SK-N-SH treated with all-trans-retinoic acid at 6 μM for 48 hours (cell line): Measurements from ENCODE around the gene DIP2C.

Source experiments
- CREB5 ChIP-seq: fragments of 250-450 bp; sonication (Bioruptor Pico); IDR thresholded peaks from 2 replicates; pipeline ENCODE4 v1.5.1; 2020; ENCODE audit warnings: low read depth, mild to moderate bottlenecking, moderate library complexity
- ESRRG ChIP-seq: fragments of 250-450 bp; sonication (Bioruptor Pico); IDR thresholded peaks from 2 replicates; pipeline ENCODE4 v1.6.1; 2021; ENCODE audit warnings: mild to moderate bottlenecking
- PATZ1 ChIP-seq: fragments of 250-450 bp; sonication (Bioruptor Pico); IDR thresholded peaks from 2 replicates; pipeline ENCODE4 v1.8.0; 2020; ENCODE audit warnings: mild to moderate bottlenecking, moderate library complexity, borderline replicate concordance
- TSHZ2 ChIP-seq: fragments of 250-450 bp; sonication (Bioruptor Pico); IDR thresholded peaks from 2 replicates; pipeline ENCODE4 v1.5.0; 2020; ENCODE audit warnings: mild to moderate bottlenecking, moderate library complexity
- ZC3H10 ChIP-seq: fragments of 250-450 bp; sonication (Bioruptor Pico); IDR thresholded peaks from 2 replicates; pipeline ENCODE4 v1.5.1; 2021; ENCODE audit warnings: mild to moderate bottlenecking, moderate library complexity
- ZFP30 ChIP-seq: fragments of 450-650 bp; formaldehyde crosslinking; IDR thresholded peaks from 2 replicates; pipeline ENCODE4 v1.5.0; 2022; ENCODE audit warnings: mild to moderate bottlenecking, moderate library complexity
- ZNF565 ChIP-seq: fragments of 450-650 bp; formaldehyde crosslinking; conservative IDR thresholded peaks from 2 replicates; pipeline ENCODE4 v1.5.0; 2020; ENCODE audit warnings: low read depth, mild to moderate bottlenecking, moderate library complexity

- TF ChIP-seq ZNF565 (CRISPR knock-in tag) (no peak), ESRRG (no peak), TSHZ2 (CRISPR knock-in tag) (no peak), ZFP30 (CRISPR knock-in tag) (no peak), CREB5 (CRISPR knock-in tag) (no peak), ZC3H10 (CRISPR knock-in tag) (no peak), PATZ1 (CRISPR knock-in tag) (no peak)
These were observed 82.5 kb downstream of the DIP2C start for GRCh38 chr10:606762-607544.
